ENCODE results near the gene INPP5A.

- TF ChIP-seq EZH2 (IDR thresholded peaks at IDR 0.05; ENCODE audit: borderline replicate concordance, insufficient read depth, low read depth, low read length, poor library complexity, severe bottlenecking): no peak
- TF ChIP-seq, protein P1, sequence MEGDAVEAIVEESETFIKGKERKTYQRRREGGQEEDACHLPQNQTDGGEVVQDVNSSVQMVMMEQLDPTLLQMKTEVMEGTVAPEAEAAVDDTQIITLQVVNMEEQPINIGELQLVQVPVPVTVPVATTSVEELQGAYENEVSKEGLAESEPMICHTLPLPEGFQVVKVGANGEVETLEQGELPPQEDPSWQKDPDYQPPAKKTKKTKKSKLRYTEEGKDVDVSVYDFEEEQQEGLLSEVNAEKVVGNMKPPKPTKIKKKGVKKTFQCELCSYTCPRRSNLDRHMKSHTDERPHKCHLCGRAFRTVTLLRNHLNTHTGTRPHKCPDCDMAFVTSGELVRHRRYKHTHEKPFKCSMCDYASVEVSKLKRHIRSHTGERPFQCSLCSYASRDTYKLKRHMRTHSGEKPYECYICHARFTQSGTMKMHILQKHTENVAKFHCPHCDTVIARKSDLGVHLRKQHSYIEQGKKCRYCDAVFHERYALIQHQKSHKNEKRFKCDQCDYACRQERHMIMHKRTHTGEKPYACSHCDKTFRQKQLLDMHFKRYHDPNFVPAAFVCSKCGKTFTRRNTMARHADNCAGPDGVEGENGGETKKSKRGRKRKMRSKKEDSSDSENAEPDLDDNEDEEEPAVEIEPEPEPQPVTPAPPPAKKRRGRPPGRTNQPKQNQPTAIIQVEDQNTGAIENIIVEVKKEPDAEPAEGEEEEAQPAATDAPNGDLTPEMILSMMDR (IDR thresholded peaks at IDR 0.05): no peak
Observed at GRCh38 chr10:132735923-132736391, 198.4 kb downstream of the INPP5A start.
